ENCODE measurements around the gene TMEM120A.

Gene TMEM120A

DNA sequence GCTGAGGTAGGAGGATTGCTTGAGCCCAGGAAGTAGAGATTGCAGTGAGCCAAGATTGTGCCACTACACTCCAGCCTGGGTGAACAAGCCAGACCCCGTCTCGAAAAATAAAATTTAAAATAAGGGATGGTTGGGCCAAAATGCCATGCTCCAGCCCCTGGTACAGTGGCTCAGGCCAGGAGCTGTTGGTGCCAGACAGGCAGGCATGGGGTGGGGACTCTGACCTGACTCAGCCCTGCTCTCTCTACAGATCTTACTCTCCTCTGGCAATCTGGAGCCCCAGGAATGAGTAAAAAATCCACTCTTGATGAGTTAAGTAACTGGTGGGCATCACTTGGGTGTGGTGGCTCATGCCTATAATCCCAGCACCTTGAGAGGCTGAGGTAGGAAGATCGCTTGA lies 8.4 kb upstream of the TMEM120A start:
- H3K9me3 ChIP-seq (ENCODE audit: insufficient read depth, low read length, severe bottlenecking), result no peaks in the 10 kb centered on the region
- TF ChIP-seq, protein P1, sequence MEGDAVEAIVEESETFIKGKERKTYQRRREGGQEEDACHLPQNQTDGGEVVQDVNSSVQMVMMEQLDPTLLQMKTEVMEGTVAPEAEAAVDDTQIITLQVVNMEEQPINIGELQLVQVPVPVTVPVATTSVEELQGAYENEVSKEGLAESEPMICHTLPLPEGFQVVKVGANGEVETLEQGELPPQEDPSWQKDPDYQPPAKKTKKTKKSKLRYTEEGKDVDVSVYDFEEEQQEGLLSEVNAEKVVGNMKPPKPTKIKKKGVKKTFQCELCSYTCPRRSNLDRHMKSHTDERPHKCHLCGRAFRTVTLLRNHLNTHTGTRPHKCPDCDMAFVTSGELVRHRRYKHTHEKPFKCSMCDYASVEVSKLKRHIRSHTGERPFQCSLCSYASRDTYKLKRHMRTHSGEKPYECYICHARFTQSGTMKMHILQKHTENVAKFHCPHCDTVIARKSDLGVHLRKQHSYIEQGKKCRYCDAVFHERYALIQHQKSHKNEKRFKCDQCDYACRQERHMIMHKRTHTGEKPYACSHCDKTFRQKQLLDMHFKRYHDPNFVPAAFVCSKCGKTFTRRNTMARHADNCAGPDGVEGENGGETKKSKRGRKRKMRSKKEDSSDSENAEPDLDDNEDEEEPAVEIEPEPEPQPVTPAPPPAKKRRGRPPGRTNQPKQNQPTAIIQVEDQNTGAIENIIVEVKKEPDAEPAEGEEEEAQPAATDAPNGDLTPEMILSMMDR (IDR thresholded peaks at IDR 0.05; ENCODE audit: borderline replicate concordance, extremely low read depth, low read length, poor library complexity, severe bottlenecking), result no peak
- no peak for TF ChIP-seq EZH2 (IDR thresholded peaks at IDR 0.05; ENCODE audit: borderline replicate concordance, low read depth, low read length, severe bottlenecking)

DNA sequence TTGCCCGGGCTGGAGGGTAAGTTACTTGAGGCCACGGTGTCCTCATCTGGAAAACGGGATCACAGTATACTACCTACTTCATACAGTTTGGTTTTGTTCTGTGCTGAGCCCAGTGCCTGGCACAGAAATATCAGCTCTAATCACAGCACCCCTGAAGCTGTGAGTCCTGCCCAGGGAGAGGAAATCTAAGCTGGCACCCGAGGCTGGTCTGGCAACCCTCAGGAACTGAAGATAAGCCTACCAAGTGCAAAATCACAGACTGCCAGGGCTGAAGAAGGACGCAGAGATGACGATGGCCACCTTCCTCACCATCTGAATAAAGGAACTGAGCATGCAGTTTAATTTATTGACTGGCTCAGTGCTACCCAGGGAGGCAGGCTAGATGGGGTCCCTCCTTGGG lies 7.7 kb upstream of the TMEM120A start:
- Histone ChIP-seq H3K9ac (ENCODE audit: low read depth, low read length) (no peak overlapping the region), H2AFZ (ENCODE audit: low read depth, low read length) (no peak overlapping the region), H3K4me1 (ENCODE audit: insufficient read depth, low read length) (no peaks in the 10 kb centered on the region), H4K20me1 (ENCODE audit: insufficient read depth, low read length) (peaks cover 30% of the 10 kb centered on the region), H3K4me2 (ENCODE audit: insufficient read depth, low read length) (no peak overlapping the region), H3K27ac (ENCODE audit: low read length) (no peak overlapping the region), H3K27me3 (ENCODE audit: insufficient read depth, low read length, poor library complexity) (no peaks in the 10 kb centered on the region), H3K9me3 (ENCODE audit: insufficient read depth, low read length, severe bottlenecking) (no peaks in the 10 kb centered on the region), H3K79me2 (ENCODE audit: insufficient read depth, low read length) (no peaks in the 10 kb centered on the region), H3K4me3 (ENCODE audit: low read depth in 1 of 2, low read length in 2 of 2) (no peak overlapping the region), H3K36me3 (ENCODE audit: insufficient read depth, low read length) (peaks cover 30% of the 10 kb centered on the region)
- ATAC-seq (ENCODE audit: insufficient read depth, low read depth) (no peak), DNase-seq (no peak)
- TF ChIP-seq, protein P1 (IDR thresholded peaks at IDR 0.05; ENCODE audit: borderline replicate concordance, extremely low read depth, low read length, poor library complexity, severe bottlenecking), result no peak
- TF ChIP-seq EZH2 (IDR thresholded peaks at IDR 0.05; ENCODE audit: borderline replicate concordance, low read depth, low read length, severe bottlenecking), result no peak

More for the DNA sequence above, 8.4 kb upstream of the TMEM120A start:
- no peak overlapping the region for H3K27ac ChIP-seq (ENCODE audit: low read length)
- no peak for DNase-seq
- no peaks in the 10 kb centered on the region for H3K4me1 ChIP-seq (ENCODE audit: insufficient read depth, low read length)
- H3K4me2 ChIP-seq (ENCODE audit: insufficient read depth, low read length), result no peak overlapping the region
- no peak overlapping the region for H2AFZ ChIP-seq (ENCODE audit: low read depth, low read length)
- H4K20me1 ChIP-seq (ENCODE audit: insufficient read depth, low read length), result peaks cover 36% of the 10 kb centered on the region
- H3K36me3 ChIP-seq (ENCODE audit: insufficient read depth, low read length), result peaks cover 30% of the 10 kb centered on the region
- no peak overlapping the region for H3K4me3 ChIP-seq (ENCODE audit: low read depth in 1 of 2, low read length in 2 of 2)
- no peaks in the 10 kb centered on the region for H3K79me2 ChIP-seq (ENCODE audit: insufficient read depth, low read length)
- no peak for ATAC-seq (ENCODE audit: insufficient read depth, low read depth)
- no peak overlapping the region for H3K9ac ChIP-seq (ENCODE audit: low read depth, low read length)
- H3K27me3 ChIP-seq (ENCODE audit: insufficient read depth, low read length, poor library complexity), result no peaks in the 10 kb centered on the region

DNA sequence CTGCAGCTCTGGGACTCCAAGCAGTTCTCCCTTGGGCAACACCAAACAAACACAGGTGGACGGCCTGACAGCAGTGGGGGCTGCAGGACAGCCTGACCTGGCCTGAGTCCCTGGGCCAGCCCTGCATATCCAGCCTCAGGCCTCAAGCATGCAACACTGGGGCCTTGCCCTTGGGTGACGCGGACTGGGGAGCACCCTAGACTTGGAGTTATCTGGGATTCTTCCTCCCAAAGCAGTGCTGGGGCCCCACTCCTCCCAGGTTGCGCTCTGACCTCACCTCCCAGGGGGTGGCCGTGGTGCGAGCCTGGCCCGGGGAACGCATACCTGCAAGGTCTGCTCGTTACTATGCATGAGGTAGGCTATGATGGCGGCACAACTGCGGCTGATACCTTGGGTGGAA lies 6.2 kb upstream of the TMEM120A start:
- H4K20me1 ChIP-seq (ENCODE audit: insufficient read depth, low read length), result peaks cover 20% of the 10 kb centered on the region
- DNase-seq, result no peak
- no peaks in the 10 kb centered on the region for H3K4me1 ChIP-seq (ENCODE audit: insufficient read depth, low read length)
- H3K27ac ChIP-seq (ENCODE audit: low read length), result no peak overlapping the region
- no peak for ATAC-seq (ENCODE audit: insufficient read depth, low read depth)
- TF ChIP-seq, protein P1 (IDR thresholded peaks at IDR 0.05; ENCODE audit: borderline replicate concordance, extremely low read depth, low read length, poor library complexity, severe bottlenecking), result no peak
- no peak for TF ChIP-seq EZH2 (IDR thresholded peaks at IDR 0.05; ENCODE audit: borderline replicate concordance, low read depth, low read length, severe bottlenecking)
- no peaks in the 10 kb centered on the region for H3K27me3 ChIP-seq (ENCODE audit: insufficient read depth, low read length, poor library complexity)
- no peak overlapping the region for H3K4me2 ChIP-seq (ENCODE audit: insufficient read depth, low read length)
- H3K36me3 ChIP-seq (ENCODE audit: insufficient read depth, low read length), result peaks cover 38% of the 10 kb centered on the region
- no peaks in the 10 kb centered on the region for H3K79me2 ChIP-seq (ENCODE audit: insufficient read depth, low read length)
- H3K4me3 ChIP-seq (ENCODE audit: low read depth in 1 of 2, low read length in 2 of 2), result no peak overlapping the region
- H3K9me3 ChIP-seq (ENCODE audit: insufficient read depth, low read length, severe bottlenecking), result no peaks in the 10 kb centered on the region
- no peak overlapping the region for H3K9ac ChIP-seq (ENCODE audit: low read depth, low read length)
- no peak overlapping the region for H2AFZ ChIP-seq (ENCODE audit: low read depth, low read length)

DNA sequence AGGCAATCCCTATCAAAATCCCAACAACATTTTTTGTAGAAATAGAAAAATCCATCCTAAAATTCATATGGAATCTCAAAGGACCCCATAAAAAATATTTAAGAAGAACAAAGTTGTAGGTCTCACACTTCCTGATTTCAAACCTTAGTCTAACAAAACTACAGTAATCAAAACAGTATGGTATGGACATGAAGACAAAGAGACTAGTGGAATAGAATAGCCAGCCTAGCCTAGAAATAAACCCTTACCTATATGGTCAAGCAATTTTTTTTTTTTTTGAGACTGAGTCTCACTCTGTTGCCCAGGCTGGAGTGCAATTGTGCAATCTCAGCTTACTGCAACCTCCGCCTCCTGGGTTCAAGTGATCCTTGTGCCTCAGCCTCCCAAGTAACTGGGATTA lies 3.6 kb upstream of the TMEM120A start:
- no peaks in the 10 kb centered on the region for H3K9me3 ChIP-seq (ENCODE audit: insufficient read depth, low read length, severe bottlenecking)
- peaks cover 16% of the 10 kb centered on the region for H3K4me1 ChIP-seq (ENCODE audit: insufficient read depth, low read length)
- no peak for DNase-seq
- H3K79me2 ChIP-seq (ENCODE audit: insufficient read depth, low read length), result no peaks in the 10 kb centered on the region
- H2AFZ ChIP-seq (ENCODE audit: low read depth, low read length), result no peak overlapping the region
- no peak overlapping the region for H3K4me2 ChIP-seq (ENCODE audit: insufficient read depth, low read length)
- H3K9ac ChIP-seq (ENCODE audit: low read depth, low read length), result no peak overlapping the region
- peaks cover 28% of the 10 kb centered on the region for H3K36me3 ChIP-seq (ENCODE audit: insufficient read depth, low read length)
- H3K27me3 ChIP-seq (ENCODE audit: insufficient read depth, low read length, poor library complexity), result no peaks in the 10 kb centered on the region
- no peak overlapping the region for H3K4me3 ChIP-seq (ENCODE audit: low read depth in 1 of 2, low read length in 2 of 2)
- TF ChIP-seq, protein P1 (IDR thresholded peaks at IDR 0.05; ENCODE audit: borderline replicate concordance, extremely low read depth, low read length, poor library complexity, severe bottlenecking), result no peak
- no peak for TF ChIP-seq EZH2 (IDR thresholded peaks at IDR 0.05; ENCODE audit: borderline replicate concordance, low read depth, low read length, severe bottlenecking)
- ATAC-seq (ENCODE audit: insufficient read depth, low read depth), result no peak
- H3K27ac ChIP-seq (ENCODE audit: low read length), result no peak overlapping the region
- peaks cover 10% of the 10 kb centered on the region; the same call in 1 of the 2 replicates for H4K20me1 ChIP-seq (ENCODE audit: insufficient read depth, low read length)
